GM21526 (cell line): ENCODE measurements around the gene PRSS48.
"Not testable (repeated sequence)": the region's sequence is repeated elsewhere in the genome, so short reads cannot be mapped to it uniquely, and the experiment has no call there.

ENCODE experiments used
- ATAC-seq: cut with Tn5 transposase; IDR thresholded peaks from one replicate; pipeline ENCODE4 v1.9.1; 2021; ENCODE audit warnings: moderate library complexity; ENCODE audit not compliant: unreplicated experiment, low FRiP score

The PRSS48 gene

DNA sequence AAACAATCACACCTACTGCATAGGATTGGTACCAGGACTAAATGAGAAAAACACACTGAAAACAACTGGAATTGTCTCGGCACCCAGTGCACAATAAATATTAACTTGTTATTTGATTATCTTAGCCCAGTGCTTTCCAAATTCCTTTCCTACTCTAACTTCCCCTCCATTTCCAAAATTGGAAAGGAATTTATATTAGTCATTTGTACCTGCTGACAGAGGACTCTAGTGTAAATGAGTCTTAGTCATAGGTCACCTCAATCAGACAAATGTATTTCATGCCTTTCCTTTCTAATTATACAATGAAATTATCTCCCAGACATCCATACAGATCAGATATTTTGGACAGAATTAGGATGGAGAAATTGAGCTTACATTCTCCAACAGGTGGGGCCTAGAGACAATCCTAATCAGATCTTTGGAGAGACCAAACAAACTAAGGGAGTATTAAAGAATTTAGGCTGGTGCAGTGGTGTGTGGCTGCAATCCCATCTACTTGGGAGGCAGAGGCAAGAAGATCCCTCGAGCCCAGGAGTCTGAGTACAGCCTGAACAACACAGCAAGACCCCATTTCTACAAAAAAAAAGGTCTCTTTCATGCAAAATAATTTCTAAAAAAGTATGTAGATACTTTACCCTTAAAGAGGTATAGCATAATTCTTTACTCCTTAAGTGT lies 38.4 kb downstream of the PRSS48 start:
- no peak for ATAC-seq

DNA sequence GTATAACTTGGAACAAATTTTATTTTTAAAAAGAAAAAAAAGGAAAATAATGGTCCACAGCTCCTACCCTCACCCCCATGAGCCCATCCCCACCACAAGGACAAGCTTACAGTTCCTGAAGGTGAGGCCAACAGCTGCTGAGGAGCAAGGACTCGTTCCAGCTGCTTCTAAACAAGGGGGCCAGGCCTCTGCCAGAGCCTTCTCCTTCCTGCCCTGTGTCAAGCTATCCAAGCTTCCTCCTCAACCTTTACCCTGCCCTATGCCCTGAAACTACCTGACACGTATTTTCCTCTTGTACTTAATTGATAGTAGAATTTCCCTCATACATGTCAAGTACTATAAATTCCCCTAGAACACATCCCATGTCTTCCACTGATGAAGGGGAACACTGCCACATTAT lies 39.7 kb downstream of the PRSS48 start:
- no peak for ATAC-seq

DNA sequence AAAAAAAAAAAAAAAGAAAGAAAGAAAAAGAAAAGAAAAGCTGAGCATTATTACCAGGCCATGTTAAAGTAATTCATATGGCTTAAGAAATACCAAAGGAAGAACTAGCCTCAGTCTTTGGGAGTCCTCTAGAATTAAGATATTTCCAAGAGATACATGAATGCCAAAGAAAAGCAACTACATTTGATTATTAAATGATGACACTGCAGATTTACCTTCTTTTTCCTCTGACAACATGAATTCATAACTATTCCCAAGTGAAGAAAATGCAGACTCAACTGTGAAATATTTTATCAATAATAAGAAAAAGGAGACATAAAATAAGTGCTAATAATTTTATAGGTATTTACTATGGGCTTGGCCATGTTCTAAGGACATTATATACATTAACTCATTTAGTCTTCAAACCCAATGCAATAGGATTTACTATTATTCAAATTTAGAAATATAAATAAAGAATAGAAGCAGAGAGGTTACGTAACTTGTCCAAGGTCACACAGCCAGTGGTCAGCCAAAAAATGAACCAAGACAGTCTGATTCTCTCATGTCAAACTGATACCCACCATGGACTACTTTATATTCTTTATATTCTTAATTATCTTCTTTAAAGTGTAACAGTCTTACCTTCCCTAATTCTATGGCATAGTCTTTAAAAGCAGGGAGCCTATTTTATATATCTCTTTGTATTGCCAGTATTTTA lies 41.5 kb downstream of the PRSS48 start:
- no peak for ATAC-seq

DNA sequence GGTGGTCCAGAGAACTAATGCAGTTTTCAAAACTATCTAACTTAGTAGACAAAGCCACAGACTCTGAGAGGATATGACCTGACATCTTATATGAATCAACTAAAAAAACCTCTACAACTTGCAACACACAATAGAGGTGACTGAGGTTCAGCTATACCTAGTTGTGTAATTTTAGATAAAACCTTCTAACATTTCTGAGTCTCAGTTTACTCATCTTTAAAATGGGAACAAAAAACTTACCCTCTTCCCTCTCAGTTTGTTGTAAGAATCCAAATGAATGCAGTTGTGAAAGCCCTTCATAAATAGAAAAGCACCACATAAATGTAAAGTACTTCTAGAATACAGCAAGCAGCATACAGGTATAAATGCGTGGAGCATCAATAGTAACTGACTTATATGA lies 42.5 kb downstream of the PRSS48 start:
- no peak for ATAC-seq

DNA sequence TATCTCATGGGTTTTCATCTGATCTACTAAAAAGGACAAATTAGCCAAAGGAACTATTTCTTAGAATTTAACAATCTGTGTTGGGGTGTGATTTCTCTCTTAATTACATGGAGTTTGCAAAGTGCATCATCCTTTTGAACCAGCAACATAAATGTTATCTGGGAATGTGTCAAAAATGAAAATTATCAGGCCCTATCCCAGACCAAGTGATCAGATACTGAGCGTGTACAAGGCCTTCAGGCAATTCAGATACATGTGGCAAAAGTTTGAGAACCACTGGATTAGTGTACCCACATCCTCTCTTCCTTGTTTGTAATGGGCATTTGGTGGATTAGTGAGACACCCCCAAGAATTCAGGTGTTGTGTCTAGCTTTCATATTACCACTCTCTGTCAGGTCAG lies 44.6 kb downstream of the PRSS48 start:
- ATAC-seq: no peak

DNA sequence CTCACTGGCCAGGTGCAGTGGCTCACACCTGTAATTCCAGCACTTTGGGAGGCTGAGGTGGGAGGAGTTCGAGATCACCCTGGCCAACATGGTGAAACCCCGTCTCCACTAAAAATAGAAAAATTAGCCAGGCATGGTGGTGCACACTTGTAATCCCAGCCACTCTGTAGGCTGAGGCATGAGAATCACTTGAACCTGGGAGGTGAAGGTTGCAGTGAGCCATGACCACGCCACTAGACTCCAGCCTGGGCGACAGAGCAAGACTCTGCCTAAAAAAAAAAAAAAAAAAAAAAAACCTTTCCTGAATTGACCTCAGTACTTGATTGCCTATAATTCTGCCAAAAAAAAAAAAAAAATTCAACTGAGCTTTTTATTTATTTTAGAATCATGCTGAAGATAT lies 45.2 kb downstream of the PRSS48 start:
- not testable (repeated sequence) for ATAC-seq

DNA sequence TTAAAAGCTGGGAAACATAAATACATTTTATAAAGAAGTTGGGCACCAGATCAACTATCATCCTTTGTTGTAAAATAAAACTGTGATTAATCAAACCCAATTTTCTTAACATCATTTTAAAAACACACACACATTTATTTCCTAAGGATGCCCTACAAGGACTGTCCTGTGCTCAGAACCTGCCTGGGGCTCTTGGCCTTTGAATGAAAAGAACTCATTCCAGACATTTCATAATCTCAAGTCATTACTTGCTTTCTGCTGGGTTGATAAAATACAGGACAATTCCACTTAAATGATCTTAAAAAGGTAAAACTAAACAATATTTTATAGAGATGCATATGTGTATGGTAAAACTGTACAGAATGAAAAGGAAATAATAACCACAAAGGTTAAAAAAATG lies 45.6 kb downstream of the PRSS48 start:
- ATAC-seq: no peak

DNA sequence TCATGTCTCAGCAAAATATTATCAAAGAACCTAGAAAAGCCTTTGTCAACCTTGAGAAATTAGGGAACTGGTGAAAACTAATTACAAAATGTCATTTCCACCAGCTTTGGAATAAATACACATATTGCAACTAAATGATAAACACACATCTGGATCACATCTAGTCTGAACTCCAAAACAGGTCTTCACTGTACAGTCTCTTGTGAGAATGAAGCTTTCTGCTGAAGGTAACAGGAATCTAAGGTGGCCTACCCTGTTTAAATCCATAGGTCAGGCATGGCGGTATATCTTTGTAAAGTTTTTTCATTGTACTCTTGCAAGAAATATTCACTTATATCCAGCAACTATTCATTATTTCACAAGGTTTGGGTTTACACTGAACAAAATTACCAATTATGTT lies 46.7 kb downstream of the PRSS48 start:
- no peak for ATAC-seq

DNA sequence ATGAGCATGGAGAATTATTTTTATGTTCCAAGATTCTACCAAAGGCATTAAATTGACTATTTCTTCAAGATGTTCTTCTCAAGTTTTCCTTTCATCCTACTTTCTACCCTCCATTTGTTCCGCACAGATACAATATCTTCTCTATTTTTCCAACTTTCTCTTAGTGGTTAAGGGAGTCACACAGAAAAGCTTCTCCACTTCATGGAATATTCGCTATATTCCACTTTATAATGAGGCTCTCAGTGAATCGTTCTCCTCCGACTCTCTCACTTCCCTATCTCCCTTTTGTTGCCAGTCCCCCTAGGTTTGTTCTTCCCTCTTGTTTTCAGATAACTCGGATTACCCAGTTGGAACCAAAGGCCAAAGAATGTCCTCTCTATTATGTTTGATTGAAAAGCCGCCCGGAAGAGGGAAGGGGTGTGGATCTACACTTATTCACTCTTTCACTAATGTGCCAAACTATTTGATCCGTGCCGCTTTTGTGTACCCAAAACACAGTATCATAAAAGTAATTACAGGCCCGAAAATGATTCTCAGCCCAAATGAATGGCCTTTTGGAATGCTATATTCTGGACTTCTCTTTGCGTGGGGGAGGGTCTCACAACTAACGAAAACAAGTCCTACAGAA lies 47.3 kb downstream of the PRSS48 start:
- no peak for ATAC-seq

DNA sequence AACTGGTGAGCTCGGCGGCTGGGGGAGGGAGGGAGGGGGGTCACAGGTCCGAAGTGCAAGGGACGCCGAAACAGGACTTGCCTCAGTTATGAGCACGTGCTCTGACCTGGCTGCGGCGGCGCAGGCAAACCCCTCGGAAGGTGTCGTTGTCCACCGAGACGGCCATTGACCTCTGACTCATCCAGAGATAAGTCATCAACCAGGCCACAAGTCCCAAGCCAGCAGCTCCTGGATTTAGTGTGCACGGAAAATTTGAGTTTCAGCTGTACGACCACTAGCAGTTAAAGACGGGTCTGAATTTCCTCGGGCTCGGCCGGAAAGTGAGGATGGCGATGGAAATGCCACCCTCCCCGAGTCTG lies 47.8 kb downstream of the PRSS48 start:
- no peak for ATAC-seq

DNA sequence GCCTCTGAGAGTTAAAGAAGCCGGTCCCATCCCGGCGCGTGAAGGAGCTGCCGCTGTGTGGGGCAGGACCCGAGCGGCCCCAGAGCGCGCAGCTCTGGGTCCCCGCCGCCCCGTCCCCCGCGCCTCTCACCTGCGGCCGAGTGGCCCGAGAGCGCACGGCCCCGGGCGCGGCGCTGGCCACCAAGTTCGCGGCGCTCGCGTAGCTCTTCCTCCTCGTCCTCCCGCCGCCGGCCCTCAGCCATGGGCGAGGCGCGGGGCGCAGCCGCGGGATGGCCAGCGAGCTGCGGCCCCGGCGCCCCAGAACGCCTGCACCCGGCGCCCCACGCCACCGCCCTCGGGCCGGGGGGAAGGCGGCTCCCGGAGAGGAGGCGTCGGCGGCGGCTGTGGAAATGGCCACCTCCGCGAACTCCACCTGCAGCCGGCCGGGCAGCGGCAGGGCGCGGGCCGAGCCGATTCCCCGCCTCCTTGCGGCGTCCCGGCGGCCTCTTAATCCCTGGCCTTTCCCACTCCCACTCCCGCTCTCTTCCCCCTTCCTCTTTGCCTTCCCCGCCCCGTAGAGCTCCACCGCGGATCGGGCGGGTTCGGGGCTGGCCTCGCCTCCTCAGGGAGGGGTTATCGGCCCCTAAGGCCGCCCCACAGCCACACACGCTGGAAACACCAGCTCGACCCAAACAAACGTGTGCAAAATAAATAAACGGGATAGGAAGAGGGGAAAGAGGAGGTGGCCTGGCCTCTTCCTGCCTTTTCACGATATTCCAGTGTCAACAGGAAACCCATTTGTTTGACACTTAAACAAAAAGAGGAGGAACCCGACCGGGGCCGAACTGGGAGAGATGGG lies 48.4 kb downstream of the PRSS48 start, which contains the start of gene SH3D19:
SH3D19 (minus strand) TSS at position 495 of the 838 bp plus-strand sequence; CDS start at position 242, 253 bp downstream.
- no peak for ATAC-seq

DNA sequence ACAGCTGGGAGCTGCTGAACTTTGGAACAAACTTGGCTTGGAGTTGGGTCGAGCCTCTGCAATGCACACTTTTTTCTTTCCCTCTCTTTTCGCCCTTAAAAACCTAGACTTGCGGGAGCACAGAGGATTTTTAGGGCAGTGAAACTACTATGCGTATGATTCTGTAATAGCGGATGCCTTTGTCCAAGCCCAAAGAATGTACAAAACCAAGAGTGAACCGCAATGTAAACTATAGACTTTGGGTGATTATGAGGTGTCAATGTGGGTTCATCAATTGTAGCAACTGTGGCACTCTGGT lies 48.9 kb downstream of the PRSS48 start:
- no peak for ATAC-seq

DNA sequence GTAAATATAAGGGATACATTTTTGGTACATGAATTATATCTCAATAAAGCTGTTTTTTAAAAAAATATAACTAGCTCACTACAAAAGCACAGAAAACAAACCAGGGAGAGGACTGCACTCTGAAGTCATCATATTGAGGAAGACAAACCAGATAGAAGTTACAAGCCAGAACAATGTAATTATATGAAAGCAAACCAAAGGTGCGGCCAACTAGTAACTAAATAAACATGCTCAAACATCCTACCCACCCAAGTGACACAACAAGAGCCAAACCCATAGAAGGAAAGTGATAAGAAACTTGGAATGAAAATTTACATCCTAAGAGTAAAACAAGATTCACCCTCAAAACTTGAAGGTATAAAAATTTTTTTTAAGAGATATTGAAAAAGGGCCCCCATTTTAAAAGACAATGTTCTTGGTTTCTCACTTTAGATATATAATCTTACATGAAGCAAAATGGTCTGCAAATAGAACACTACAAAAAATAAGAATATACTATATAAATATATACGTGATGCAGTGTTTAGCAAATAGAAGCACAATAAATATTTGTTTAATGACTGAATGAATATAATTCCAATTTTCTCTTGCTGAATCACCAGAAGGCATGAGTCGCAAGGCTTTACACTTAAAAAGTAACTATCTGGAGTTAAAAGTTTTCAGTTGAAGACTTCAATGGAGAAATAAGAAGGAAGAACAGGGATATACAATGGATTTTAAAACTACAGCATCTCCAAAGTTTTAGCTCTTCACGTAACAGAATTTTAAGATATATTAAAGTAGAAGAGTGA lies 52.5 kb downstream of the PRSS48 start:
- no peak for ATAC-seq

DNA sequence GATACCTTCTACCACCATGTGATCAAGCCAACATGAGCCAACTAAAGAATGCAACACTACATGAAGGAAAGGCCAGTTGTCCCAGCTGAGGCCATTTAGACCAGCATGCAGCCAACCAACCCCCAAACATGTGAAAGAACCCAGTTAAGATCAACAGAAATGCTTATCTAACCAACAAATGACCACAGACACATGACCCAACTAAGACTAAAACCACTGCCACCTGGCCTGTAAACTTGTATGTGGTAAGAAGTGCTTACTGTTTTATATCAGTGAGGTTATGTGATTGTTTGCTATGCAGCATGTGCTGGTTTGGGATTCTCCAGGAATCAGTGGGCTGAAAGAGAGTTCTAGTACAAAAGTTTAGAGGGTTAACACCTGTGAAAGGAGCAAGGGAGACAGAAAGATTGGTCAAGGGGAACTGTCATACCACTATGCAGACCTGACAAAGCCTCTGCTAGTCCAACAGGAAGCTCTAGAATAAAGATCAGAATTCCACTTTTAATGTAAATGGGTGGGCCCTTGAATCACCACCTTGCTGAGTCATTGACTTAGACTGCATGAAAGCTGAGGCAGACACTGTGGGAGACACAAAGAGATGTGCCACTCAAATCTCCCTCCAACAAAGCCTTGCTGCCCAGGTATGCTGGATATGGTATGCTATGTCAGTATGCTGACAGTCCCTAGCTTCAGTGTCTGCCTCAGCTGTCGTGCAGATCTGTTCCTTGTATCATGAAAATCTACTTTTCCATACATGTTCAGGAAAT lies 54.5 kb downstream of the PRSS48 start:
- ATAC-seq: no peak

DNA sequence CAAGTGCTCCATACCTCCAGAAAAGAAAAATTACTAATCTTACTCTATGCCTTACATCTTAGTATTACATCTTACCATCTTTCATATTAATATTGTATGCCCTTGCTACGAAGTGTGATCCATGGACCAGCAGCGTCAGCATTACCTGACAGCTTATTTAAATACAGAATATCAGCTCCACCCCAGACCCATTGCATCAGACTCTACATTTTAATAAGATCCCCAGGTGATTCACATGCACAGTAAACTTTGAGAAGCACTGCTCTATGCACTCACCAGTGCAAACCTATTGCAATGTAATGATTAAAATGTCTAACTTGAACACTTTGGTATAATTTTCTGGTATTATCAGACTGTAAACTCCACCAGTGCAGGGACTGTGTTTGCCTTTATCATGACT lies 62.5 kb downstream of the PRSS48 start:
- no peak for ATAC-seq

DNA sequence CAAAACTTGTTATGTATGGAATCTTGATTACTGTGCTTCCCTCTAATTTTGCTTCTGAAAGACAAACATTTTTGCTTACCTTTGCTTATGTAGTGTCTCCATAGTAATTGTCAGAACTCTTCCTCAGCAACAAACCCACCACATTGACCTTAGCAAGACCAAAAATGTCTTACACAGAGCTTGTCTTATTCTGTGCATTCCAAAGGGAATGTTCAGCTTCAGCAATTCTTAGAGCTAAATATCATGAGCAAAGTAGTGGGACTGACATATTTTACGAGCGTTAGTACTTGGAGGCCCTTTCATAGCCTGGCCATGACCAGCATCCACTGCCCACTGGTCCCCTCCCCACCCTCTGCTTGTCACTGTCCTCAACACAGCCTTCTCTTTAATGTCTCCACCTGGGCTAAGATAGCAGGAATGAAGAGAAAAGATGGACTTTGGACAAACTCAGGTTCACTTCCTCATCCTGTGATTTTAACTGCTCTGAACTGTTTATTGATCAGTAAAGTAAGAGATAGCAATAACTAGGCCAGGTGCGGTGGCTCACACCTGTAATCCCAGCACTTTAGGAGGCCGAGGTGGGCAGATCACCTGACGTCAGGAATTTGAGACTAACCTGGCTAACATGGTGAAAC lies 63.9 kb downstream of the PRSS48 start:
- ATAC-seq: no peak
